NCI-H2227 (cell line): ENCODE data around the gene LRRC28.

Experiments
- DNase-seq: peaks from one replicate; lab custom pipeline; 2025; ENCODE audit not compliant: unreplicated experiment; lab: John Stamatoyannopoulos, UW

LRRC28 gene

GRCh38 chr15:99341786-99342185 is 90.5 kb downstream of the LRRC28 start:
- no peak for DNase-seq

GRCh38 chr15:99343208-99343607 is 91.9 kb downstream of the LRRC28 start:
- no peak for DNase-seq

GRCh38 chr15:99343881-99344551 is 92.7 kb downstream of the LRRC28 start:
- no peak for DNase-seq

- no peak for DNase-seq
Observed at GRCh38 chr15:99344639-99345038, 93.4 kb downstream of the LRRC28 start.

GRCh38 chr15:99345242-99345641 is 94.0 kb downstream of the LRRC28 start:
- DNase-seq: no peak

- no peak for DNase-seq
Observed at GRCh38 chr15:99345832-99346462, 94.7 kb downstream of the LRRC28 start.

GRCh38 chr15:99347574-99347973 is 96.3 kb downstream of the LRRC28 start:
- no peak for DNase-seq

- no peak for DNase-seq
Observed at GRCh38 chr15:99348412-99348811, 97.1 kb downstream of the LRRC28 start.

GRCh38 chr15:99350408-99350807 is 99.1 kb downstream of the LRRC28 start:
- no peak for DNase-seq

- DNase-seq: no peak
Observed at GRCh38 chr15:99359769-99360168, 108.5 kb downstream of the LRRC28 start.

- no peak for DNase-seq
Observed at GRCh38 chr15:99361545-99362185, 110.4 kb downstream of the LRRC28 start.

GRCh38 chr15:99365242-99365641 is 114.0 kb downstream of the LRRC28 start:
- DNase-seq: peak; percentile 2

- no peak for DNase-seq
Observed at GRCh38 chr15:99366013-99366412, 114.7 kb downstream of the LRRC28 start.

- no peak for DNase-seq
Observed at GRCh38 chr15:99368743-99369142, 117.5 kb downstream of the LRRC28 start.

- no peak for DNase-seq
Observed at GRCh38 chr15:99369196-99369595, 117.9 kb downstream of the LRRC28 start.

GRCh38 chr15:99371180-99372103 is 120.2 kb downstream of the LRRC28 start:
- DNase-seq: no peak

GRCh38 chr15:99385005-99385669 is 133.9 kb downstream of the LRRC28 start:
- DNase-seq: no peak

GRCh38 chr15:99385865-99386264 is 134.6 kb downstream of the LRRC28 start:
- DNase-seq: no peak

- no peak for DNase-seq
Observed at GRCh38 chr15:99386391-99386790, 135.1 kb downstream of the LRRC28 start.

GRCh38 chr15:99387421-99388168 is 136.3 kb downstream of the LRRC28 start:
- DNase-seq: no peak
